GM19397 (cell line): ENCODE results near the gene RNF182.
"Not testable (repeated sequence)": the region's sequence is repeated elsewhere in the genome, so short reads cannot be mapped to it uniquely, and the experiment has no call there.

ENCODE experiments used
- ATAC-seq: cut with Tn5 transposase; IDR thresholded peaks from one replicate; pipeline ENCODE4 v1.9.1; 2021; ENCODE audit warnings: mild to moderate bottlenecking, moderate library complexity; ENCODE audit not compliant: unreplicated experiment

The RNF182 gene

DNA sequence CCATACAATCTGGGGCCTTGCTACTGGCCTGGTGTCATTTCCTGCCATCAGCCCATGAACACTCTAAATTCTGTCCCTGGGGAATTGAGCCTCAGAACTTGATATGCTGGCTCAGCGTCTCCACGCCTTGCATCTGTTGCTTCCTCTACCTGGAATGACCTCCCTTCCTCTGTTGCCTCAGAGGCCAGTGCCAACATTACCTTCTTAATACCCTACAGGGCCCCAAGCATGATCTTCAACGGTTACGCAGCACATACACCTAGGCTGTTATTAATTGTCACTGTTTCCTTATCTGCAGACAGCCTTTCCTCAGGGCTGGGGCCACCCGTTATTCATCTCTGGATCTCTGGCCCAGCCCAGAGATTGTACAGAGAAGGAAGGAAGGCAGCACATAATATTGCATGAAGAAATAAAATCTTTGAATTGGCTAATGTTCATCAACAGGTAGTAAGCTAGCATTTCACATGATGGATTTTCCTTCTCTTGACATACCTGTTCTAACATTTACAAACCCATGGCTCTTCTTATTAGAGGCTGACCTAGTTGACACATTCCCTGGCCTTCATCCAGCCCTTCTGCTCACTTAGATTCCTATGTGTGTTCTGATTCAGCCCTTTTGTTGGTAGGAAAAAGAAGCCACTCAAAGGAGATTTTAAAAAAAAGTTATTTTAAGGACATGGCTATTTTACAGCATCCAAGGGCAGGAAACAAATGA lies 8.4 kb upstream of the RNF182 start:
- no peak for ATAC-seq

DNA sequence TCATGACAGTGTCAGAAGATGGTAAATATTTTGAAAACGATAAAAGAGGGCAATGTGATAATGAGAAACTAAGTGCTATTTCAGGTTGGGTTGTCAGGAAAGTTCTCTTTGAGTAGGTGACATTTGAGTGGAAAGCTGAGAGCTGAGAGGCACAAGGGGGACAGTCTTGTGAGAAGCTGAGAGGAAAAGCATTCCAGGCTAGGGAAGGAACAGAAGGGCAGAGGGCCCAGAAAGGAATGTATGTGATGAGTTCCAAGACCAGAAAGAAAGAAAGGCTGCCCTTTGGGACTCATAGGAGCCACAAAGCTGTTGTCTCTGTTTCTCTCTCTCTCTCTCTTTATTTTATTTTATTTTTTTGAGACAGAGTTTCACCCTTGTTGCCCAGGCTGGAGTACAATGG lies 7.6 kb upstream of the RNF182 start:
- ATAC-seq: no peak

DNA sequence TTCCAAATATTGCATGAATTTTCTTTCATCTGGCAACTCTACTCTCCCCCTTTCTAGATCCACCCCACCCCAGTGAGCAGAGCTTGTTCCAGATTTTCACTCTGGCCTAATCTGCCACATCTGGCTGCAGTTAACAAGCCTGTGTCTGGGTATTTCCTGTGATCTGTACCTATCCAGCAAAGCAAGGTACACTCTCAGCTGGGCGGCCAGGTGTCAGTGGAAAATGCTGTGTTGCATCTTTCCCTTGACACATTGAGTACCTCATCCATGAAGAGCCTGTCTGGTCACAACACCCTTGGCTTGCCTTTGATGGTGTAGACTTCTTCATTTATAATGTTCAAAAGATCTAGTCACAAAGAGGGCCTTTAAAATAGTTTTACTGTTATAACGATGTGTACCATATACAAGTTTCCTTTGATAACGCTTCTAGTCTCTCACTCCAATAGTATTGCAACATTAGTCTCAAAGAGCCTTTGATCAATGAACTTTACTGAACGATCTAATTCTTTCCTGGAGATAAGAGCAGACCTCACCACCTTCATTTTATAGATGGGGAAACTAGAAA lies 6.0 kb upstream of the RNF182 start:
- no peak for ATAC-seq

DNA sequence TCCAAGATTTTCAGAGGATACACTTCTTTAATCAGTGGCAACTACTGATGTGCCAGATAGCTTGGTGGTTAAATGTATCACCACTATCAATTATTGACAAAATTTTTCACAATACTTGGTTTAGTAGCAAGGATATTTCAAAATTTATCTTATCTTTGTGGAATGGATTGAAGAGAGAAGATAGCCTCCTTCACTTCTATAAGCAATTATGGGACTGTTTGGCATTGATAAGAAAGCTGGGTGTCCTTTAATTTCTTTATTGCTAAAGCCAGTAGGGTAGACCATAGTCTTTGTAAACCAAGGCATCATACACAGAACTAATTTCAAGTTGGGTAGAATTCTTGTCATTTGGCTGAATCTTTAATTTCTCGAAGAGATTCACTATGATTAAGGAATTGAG lies 4.9 kb upstream of the RNF182 start:
- no peak for ATAC-seq

DNA sequence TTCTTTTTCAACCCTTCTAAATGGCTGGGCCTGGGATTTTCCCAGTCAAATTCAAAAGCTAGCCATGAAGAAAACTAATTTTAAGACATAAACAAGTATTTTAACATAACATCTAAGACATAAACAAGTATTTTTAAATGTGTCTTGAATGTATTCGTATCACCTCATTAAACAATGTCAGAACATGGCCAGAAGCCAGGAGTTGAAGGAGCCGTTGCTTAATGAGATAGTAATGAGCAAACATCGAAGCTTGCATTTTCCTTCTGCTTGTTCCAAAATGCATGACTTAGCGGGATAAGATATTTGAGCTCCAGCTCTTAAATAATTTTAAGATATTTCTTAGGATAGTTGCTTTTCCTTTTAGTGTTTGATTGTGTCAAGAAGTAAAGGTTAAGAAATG lies 4.2 kb upstream of the RNF182 start:
- ATAC-seq: no peak

DNA sequence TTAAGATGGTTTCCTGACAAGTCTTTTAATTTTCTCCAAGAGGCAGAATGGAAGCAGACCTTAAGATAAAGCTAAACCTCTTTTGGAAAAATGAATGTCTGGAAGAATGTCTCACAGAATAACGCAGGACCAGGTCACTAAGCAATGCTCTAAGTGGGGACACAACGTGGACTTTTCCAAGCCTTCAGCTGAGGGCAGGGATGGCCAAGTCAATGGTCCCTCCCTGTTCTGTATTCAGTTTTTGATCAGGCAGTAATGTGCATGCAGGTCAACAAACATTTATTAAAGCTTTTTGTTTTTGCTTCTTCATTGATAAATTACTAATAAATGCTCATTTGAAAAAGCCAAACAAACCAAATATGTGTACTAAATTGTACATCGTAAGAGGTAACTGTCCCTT lies 2.0 kb upstream of the RNF182 start:
- no peak for ATAC-seq

DNA sequence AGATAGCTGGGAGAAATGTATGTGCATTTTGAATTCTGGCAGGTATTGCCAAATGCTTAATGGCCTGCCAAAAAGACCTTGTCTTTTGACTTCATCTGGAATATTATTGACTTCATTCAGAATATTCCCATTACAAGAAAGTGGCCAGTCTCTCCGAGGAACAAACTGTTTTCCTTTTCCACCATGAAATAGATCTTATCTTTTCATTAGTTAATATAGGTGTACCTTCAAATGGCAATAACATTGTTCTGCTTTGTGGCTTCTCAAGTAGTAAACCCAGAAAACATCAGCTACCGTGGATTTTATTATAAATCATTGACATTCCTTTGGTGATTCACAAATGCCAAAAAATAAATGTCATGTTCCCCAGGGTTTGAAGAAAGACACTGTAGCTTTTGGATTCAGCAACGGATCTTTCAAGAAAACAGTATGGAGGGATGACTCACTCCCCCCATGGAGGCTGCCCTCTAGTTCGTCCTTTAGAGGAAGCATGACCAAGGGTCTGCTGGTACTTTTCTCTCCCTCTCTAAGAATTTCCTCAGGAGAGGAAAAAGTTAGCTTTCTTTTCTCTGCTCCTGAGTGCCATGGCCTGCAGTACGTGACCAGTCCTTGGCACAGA lies 1.1 kb upstream of the RNF182 start:
- ATAC-seq: no peak

DNA sequence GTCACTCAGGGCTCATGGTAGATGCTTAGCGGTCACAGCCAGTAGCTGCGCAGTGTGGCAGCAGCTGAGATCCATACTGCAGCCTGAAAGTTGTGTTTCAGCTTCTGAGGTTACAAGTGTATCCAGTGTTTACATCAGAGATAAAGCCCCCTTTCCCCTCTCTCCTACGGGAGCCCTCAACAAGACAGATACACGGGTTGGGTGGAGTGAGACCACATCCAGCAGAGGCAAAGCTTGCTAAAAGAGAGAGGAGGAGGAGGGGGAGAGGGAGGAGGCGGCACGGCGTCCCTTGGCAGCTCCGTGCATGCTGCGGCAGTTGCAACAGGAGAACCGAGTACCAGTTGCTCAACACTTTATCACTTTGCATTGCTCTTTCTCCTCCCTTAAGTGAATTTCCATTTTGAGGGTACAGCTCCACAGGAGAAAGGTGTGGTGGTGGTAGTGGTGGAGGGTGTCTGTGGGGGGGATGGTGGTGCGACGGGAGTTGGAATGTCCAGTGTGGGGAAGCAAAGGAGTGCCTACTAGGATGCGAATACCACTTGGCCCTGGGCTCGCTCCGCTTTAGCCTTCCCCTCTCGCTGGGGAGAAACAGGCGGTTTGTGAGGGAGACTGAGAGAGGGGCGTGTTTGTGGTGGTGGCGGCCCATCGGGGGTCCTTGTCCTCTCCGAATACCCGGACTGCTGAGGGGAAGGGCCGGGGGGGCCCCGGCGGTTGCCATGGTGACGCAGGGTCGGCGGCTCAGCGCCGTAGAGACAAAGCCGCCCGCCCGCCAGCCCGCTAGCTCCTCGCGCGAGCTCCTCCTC lies 405 bp upstream of the RNF182 start:
- ATAC-seq: no peak

DNA sequence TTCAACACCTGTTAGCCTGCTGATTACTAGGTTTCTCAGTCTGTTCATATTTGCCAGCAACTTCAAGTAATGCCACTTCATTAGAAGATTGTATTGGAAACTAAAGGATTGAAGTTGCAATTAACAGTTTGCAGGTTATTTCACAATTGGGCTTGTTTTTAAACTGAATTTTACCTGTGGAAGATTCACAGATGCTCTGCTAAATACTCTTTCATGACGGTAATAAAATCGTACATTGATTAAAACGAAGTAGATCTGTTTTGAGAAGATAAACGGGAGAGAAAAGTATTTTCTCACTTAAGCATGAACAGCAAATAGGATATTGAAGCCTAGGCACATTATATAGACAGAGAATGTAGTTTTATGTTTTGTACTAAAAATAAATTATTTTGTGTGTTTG lies 1.6 kb downstream of the RNF182 start:
- no peak for ATAC-seq

DNA sequence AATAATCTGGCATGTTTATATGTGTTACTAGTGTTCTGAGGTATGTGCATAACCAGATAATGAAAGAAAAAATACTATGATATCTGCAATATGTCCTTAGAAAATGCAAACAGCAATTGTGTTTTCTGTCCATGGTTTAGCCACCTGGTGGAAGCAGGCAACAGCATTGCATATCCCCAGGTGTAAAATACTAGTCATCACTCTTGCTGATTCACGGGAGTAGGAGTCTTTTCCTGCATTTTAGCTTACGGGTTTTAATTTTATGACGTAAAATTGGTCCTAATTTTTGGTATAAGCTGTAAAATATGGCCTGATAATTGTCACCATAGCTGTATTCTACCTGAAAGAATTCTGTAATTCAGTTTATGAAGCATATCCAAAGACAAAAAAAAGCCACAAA lies 2.5 kb downstream of the RNF182 start:
- ATAC-seq: no peak

DNA sequence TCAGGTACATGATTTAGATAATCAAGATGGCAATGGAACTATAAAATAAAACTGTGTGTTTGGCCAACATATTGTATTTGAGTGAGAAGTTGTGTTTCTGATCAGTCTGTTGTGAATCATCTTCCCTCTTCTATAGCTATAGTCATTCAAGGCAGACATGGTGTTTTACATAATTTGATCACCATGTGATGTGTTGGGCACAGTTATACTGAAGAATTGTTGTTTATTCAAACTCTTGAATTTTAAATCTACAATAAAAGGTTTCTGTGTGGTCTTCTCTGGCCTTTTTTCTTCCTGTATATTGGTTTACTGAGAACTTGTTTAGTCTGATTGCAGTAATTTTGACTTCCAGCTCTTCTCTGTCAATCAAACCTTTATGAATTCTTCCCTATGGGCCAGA lies 4.4 kb downstream of the RNF182 start:
- ATAC-seq: no peak

DNA sequence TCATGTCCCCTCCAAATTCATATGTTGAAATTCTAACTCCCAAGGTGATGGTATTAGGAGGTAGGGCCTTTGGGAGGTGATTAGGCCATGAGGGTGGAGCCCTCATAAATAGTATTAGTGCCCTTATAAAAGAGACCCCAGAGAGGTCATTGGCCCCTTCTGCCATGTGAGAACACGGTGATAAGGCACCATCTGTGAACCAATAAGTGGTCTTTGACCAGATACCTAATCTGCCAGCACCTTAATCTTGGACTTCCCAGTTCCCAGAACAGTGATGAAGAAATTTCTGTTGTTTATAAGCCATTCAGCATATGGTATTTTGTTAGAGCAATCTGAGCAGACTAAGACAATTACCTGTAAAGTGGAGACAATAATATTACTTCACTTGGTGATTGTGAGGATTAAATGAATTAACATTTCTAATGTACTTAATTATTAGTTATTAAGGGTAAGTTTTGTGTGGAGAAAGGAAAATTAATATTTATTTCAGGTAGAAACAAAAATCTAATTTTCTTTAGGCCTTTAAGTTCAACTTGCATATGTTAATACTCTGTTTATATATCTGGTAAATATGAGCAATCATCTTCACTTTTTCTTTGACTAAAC lies 7.1 kb downstream of the RNF182 start:
- ATAC-seq: no peak

DNA sequence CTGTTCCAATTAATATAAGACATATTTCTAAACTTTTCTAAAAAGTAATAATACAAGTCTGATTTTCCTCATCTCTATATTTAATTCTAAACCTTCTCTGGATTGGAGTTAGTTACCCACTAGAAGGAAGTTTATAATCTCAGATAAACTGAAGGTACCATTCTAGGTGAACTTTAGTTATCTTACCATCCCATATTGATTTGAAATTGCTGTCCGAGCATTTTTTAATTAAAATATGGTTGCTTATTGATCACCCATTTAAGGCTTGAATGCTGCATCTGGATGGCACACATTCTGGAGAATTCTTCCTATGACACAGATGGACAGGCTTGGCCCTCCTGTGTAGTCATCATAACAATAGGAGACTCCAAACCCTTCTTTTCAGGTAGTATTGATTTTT lies 8.0 kb downstream of the RNF182 start:
- no peak for ATAC-seq

DNA sequence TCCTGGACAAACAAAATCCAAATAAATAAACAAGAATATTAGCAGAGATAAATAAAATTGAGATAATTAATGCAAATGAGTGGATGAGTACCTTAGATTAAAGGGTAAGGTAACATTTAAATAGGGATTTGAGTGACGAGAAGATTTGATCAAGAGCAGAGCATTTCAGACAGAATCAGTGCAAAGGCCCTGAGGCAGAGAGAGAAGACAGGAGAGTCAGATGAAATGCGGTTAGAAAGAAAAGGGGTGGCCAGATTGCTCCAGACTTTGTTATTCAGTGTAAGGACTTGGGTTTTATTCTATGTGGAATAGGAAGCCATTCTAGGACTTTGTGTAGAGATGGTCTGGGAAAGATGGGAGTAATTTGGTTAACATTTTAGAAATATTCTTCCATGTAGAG lies 10.0 kb downstream of the RNF182 start:
- no peak for ATAC-seq

DNA sequence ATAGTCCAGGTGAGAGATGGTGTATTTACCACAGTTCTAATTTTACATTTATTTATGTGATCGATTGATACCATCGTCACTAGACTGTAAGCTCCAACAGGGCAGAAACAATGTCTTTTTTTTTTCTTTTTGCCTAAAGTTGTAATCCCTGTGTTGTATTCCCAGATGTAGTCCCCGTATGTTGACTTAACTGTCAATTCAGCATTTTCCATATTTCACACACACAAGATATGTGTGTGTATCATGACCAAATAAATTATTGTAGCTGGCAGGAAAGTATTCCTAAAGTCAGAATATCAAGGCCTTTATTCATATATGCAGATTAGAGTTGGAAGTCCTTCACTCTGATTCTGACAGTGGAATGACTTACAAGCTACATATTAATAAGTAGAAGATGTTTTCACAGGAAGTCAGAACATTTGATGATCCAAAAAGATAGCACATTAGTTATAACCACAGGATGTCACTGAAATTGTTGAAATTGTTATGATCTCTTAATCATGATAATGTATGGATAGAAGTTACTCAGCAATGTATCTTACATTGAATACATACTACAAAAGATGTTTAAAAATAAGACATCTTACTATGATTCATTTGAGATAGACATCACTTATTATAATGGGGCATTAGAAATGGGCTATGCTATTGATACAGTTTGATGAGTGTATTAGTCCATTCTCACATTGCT lies 10.6 kb downstream of the RNF182 start:
- ATAC-seq: no peak

DNA sequence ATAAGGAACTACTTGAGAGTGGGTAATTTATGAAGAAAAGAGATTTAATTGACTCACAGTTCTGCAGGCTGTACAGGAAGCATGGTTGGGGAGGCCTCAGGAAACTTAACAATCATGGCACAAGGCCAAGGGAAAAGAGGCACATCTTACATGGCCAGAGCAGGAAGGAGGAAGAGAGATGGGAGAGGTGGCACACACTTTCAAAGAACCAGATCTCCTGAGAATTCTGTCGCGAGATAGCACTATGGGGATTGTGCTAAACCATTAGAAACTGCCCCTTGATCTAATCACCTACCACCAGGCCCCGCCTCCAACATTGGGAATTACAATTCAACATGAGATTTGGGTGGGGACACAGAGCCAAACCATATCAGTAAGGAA lies 11.1 kb downstream of the RNF182 start:
- not testable (repeated sequence) for ATAC-seq

DNA sequence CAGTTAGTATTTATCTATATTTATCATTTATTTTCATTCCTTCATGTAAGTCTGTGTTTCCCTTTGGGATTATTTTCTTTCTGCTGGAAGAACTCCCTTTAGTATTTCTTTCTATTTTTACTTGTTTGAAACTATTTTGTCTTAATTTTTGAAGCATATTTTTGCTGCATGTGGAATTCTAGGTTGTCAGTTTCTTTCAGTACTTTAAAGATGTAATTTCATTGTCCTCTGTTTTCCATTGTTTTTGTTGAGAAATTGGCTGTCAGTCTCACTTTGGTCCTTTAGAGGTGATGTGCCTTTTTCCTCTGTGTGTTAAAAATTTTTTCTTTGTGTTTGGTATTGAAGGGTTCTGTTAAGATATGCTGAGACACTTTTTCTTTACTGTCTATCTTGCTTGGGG lies 17.1 kb downstream of the RNF182 start:
- no peak for ATAC-seq

DNA sequence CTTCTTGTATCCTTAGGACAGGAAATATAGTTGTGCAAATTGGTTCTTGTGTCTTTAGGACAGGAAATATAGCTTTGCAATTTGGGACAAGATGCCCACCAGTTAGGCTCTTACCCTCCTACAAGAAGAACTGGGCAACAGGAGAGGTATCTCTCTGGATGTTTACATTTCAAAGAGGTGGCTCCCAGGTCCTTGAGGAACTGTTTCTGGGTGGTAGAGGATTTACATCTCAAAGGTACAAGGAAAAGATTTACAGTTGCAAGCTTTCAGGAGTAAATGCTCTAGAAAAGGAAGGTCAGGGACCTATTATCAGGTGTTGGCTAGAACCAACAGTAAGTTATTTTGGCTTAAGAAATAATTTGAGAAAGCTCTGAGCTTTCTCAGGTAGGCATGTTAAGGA lies 19.2 kb downstream of the RNF182 start:
- ATAC-seq: no peak

DNA sequence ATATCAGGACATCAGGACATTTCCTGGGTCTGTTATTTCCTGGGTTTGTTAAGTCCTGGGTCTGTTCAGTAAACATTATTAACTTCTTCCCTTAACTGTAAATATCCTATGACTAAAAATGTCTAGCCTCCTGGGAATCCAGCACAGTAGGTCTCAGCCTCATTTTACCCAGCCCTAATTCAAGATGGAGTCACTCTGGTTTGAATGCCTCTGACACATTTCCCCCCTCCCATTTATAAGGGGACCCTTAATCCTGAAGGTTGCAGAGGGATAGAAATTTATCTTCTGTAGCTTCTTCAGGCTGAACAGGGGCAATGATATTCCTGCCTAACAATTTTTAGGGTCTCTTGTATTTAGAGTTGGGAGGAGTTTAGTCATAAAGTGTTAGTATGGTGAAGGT lies 21.8 kb downstream of the RNF182 start:
- no peak for ATAC-seq

DNA sequence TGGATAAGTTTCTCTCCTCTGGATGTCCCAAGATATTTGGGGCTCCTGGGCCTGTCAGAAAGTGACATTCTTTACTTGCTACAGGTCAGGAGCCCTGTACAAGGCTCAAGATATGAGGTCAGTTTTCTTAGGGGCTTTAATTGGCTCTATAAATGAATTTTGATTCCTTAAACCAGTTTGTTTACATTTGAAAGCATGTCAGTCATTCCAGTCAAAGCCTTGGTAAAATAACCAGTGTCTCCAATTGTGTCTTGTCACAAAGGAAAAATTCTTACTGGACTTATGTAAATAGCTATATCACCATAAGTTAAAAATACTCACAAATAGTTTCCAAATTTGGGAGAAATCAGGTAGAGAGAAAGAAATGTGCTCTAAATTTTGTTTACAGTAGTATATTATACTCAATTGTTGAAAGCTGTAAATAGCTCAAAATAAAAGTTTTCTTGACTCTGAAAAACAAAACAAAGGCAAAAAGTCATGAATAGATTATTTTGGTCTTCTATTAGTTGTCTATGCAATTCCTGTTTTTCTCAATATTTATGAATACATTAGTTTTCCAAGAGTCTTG lies 22.9 kb downstream of the RNF182 start:
- ATAC-seq: no peak

DNA sequence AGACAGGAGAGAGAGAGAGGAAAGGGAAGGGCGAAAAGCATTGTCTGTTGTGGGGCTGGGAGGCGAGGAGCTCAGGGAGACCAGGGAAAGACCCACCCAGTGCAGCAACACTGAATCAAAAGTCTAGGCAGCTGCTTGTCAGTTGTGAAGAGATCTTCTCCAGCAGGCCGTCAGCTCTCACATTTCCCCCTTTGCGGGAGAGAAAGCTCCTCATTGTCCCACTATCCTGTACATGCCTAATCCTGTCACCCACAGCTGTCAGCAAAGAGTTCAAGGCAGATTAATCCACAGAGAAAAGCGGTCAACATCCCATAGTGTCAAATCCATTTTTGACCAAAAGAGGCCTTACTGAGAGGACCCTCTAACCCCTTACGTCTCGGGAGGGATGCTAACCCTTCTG lies 27.3 kb downstream of the RNF182 start:
- no peak for ATAC-seq
